GM10266 (cell line): ENCODE results near the gene ADGRF3.

Source experiments
- DNase-seq: peaks from one replicate; pipeline ENCODE4 v3.0.0; 2012; ENCODE audit errors: extremely low spot score
- TF ChIP-seq, protein P1 (sequence below): IDR thresholded peaks from 2 replicates; pipeline ENCODE4 v1.5.1; 2012; ENCODE audit warnings: mild to moderate bottlenecking, low read depth; ENCODE audit not compliant: control insufficient read depth, insufficient read depth; ENCODE audit errors: missing control alignments

Gene ADGRF3

GRCh38 chr2:26349690-26350089 is 3.1 kb upstream of the ADGRF3 start:
- TF ChIP-seq, protein P1, sequence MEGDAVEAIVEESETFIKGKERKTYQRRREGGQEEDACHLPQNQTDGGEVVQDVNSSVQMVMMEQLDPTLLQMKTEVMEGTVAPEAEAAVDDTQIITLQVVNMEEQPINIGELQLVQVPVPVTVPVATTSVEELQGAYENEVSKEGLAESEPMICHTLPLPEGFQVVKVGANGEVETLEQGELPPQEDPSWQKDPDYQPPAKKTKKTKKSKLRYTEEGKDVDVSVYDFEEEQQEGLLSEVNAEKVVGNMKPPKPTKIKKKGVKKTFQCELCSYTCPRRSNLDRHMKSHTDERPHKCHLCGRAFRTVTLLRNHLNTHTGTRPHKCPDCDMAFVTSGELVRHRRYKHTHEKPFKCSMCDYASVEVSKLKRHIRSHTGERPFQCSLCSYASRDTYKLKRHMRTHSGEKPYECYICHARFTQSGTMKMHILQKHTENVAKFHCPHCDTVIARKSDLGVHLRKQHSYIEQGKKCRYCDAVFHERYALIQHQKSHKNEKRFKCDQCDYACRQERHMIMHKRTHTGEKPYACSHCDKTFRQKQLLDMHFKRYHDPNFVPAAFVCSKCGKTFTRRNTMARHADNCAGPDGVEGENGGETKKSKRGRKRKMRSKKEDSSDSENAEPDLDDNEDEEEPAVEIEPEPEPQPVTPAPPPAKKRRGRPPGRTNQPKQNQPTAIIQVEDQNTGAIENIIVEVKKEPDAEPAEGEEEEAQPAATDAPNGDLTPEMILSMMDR, result no peak
- DNase-seq, result no peak

- no peak for DNase-seq
Measured at GRCh38 chr2:26347286-26347865, 787 bp upstream of the ADGRF3 start.

DNA sequence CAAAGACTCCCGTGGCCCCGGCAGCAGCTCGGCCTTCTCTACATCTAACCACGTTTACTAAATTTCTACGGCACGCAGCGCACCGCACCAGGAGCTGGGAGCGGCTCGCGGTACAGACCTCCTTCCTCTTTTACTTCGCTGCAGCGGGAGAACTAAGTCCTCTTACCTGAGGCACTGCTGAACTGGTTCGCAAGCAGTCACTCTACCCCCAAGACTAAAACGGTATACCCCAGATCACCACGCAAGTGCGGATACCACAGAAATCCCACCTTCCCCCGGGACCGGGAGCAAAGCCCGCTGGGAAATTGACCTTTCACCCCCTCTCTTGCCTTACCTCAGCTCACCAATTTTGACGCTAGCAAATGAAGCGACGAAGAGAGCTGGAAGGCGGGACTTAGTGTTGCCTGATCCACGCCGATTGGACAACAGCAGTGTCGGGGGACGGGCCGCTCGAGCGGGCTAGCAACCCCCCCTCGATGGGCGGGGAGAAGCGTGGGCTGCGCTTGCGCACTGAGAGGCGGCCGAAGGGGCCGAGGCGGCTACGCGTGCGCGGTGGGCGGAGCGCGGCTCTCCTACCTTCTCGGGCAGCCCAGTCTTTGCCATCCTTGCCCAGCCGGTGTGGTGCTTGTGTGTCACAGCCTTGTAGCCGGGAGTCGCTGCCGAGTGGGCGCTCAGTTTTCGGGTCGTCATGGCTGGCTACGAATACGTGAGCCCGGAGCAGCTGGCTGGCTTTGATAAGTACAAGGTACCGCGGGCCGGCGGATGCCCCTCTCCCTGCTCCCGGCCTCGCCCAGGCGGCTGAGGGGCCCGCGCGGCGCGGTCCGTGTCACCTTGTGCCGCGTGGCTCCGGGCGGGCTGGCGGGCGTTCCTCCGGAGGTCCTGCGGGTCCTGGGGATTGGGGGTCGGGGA is 790 bp downstream of the ADGRF3 start, which contains the start of gene SELENOI:
Gene SELENOI (plus strand): TSS at position 599 of the 909 bp plus-strand sequence. CDS start 90 bp downstream, at position 689.
- peak; percentile 98 for DNase-seq
- TF ChIP-seq, protein P1, result no peak

More at GRCh38 chr2:26347286-26347865, 787 bp upstream of the ADGRF3 start:
- TF ChIP-seq, protein P1, result no peak

GRCh38 chr2:26345283-26345544 is 1.4 kb downstream of the ADGRF3 start:
- TF ChIP-seq, protein P1, result no peak

GRCh38 chr2:26344581-26345282 is 1.9 kb downstream of the ADGRF3 start:
- TF ChIP-seq, protein P1, result no peak
- no peak for DNase-seq

More at GRCh38 chr2:26345283-26345544, 1.4 kb downstream of the ADGRF3 start:
- DNase-seq, result no peak

DNA sequence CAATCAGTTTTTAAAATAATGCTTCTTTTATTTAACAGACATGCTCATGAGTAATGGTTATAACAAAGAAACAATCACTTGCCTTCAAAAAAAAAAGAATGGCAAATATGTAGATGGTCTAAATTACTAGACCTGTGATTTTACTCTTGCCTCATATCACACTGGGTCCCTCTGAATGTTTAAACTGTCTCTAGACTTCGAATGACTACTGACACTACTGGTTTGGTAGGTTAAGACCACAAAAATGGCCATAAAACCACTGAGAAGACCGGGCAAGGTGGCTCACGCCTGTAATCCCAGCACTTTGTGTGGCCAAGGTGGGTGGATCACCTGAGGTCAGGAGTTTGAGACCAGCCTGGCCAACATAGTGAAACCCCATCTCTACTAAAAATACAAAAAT is 5.8 kb downstream of the ADGRF3 start:
- TF ChIP-seq, protein P1, result no peak
- DNase-seq, result no peak
